Adrenal gland (tissue), 5 donors: Measurements from ENCODE around the gene PTPN20.

Source experiments
- POLR2A ChIP-seq, 2 donors: fragments of 450-650 bp; IDR thresholded peaks; one replicate each; pipeline ENCODE4 v1.6.1; 2017; ENCODE audit warnings: antibody characterized with exemption in 2 of 2, mild to moderate bottlenecking in 2 of 2, moderate library complexity in 1 of 2
- TF ChIP-seq, protein P1 (sequence below), 6 experiments: fragments of 450-650 bp in 4 of 6; fragments of 200-600 bp in 2 of 6; sonication (generic) in 1 of 6; IDR thresholded peaks; 1 replicate in 5 of 6; 2 replicates in 1 of 6; pipeline versions ENCODE4 v1.5.1 to v1.8.0; 2016 to 2021; ENCODE audit warnings: antibody characterized with exemption in 6 of 6, mild to moderate bottlenecking in 2 of 6, moderate library complexity in 1 of 6
- donor health status: DM: no; HTN: no; CAD: no.

- TF ChIP-seq, protein P1, sequence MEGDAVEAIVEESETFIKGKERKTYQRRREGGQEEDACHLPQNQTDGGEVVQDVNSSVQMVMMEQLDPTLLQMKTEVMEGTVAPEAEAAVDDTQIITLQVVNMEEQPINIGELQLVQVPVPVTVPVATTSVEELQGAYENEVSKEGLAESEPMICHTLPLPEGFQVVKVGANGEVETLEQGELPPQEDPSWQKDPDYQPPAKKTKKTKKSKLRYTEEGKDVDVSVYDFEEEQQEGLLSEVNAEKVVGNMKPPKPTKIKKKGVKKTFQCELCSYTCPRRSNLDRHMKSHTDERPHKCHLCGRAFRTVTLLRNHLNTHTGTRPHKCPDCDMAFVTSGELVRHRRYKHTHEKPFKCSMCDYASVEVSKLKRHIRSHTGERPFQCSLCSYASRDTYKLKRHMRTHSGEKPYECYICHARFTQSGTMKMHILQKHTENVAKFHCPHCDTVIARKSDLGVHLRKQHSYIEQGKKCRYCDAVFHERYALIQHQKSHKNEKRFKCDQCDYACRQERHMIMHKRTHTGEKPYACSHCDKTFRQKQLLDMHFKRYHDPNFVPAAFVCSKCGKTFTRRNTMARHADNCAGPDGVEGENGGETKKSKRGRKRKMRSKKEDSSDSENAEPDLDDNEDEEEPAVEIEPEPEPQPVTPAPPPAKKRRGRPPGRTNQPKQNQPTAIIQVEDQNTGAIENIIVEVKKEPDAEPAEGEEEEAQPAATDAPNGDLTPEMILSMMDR (IDR thresholded peaks at IDR 0.05): no peak
- no peak for TF ChIP-seq POLR2A (IDR thresholded peaks at IDR 0.05)
Measured at GRCh38 chr10:47050618-47051455, 139.6 kb downstream of the PTPN20 start.
